GM12878 (cell line): ENCODE measurements around the gene MAEL. TPM values are rescaled to one million over a fixed set of nuclear protein-coding genes. Genes with fewer than 3 reads are reported as not detected.

Source experiments
- ATAC-seq: fragments of 200-7000 bp; cut with Tn5 transposase; 3 replicates; pipeline ENCODE4 v1.9.1; 2020; ENCODE audit warnings: mild to moderate bottlenecking, moderate library complexity
- BruUV-seq: library from RNA; stranded (reverse); fragments of 400-500 nt; replicated peaks from 2 replicates; lab custom pipeline; 2021; lab: Mats Ljungman, UMichigan
- CTCF ChIA-PET: fragments of 300-600 bp; sonication (Branson Sonifier 250); formaldehyde crosslinking; extraction: SDS; loops from one replicate; lab custom pipeline; 2021; ENCODE audit warnings: inconsistent platforms; lab: Yijun Ruan, JAX
- POLR2A ChIA-PET: fragments of 350-600 bp; formaldehyde crosslinking; extraction: SDS; loops from one replicate; lab custom pipeline; 2021; ENCODE audit warnings: inconsistent platforms; lab: Charles Lee
- RAD21 ChIA-PET: fragments of 300-600 bp; sonication (Branson Sonifier 250); formaldehyde crosslinking; loops from one replicate; lab custom pipeline; 2023; ENCODE audit warnings: antibody characterized with exemption; ENCODE audit not compliant: unreplicated experiment; lab: Charles Lee
- SMC1A ChIA-PET: fragments of 300-600 bp; sonication (Branson Sonifier 250); formaldehyde crosslinking; loops from one replicate; lab custom pipeline; 2023; ENCODE audit not compliant: unreplicated experiment, uncharacterized antibody; lab: Charles Lee
- DNase-seq: peaks from one replicate; pipeline ENCODE4 v3.0.0-alpha.2; 2011; ENCODE audit warnings: low read depth, low spot score
- FAIRE-seq: peaks from 3 replicates; lab custom pipeline; 2011; peaks lifted over from hg19 to GRCh38; lab: Jason Lieb, UNC
- H2AFZ ChIP-seq: 2 replicates; pipeline ENCODE4 v1.6.0; 2011; ENCODE audit warnings: low read depth, low read length, control low read depth; ENCODE audit not compliant: control insufficient read depth
- H3K27ac ChIP-seq: 2 replicates; pipeline ENCODE4 v1.5.1; 2011; ENCODE audit warnings: control low read depth; ENCODE audit not compliant: control insufficient read depth, insufficient read depth
- H3K27me3 ChIP-seq, 2 experiments: replicated peaks in 1 of 2; 2 replicates each; pipeline versions ENCODE4 v1.6.0 to v1.6.1; 2011; ENCODE audit warnings: low read length in 1 of 2; ENCODE audit not compliant: control insufficient read depth in 2 of 2, insufficient read depth in 2 of 2
- H3K36me3 ChIP-seq, 2 experiments: 2 replicates each; pipeline ENCODE4 v1.5.1; 2011; ENCODE audit warnings: low read length in 1 of 2; ENCODE audit not compliant: control insufficient read depth in 2 of 2, insufficient read depth in 2 of 2
- H3K4me1 ChIP-seq: 2 replicates; pipeline ENCODE4 v1.6.1; 2011; ENCODE audit warnings: mild to moderate bottlenecking, low read length, moderate library complexity, mixed read lengths; ENCODE audit not compliant: control insufficient read depth, insufficient read depth
- H3K4me2 ChIP-seq: 2 replicates; pipeline ENCODE4 v1.6.0; 2011; ENCODE audit warnings: control low read depth; ENCODE audit not compliant: control insufficient read depth, insufficient read depth
- H3K4me3 ChIP-seq: fragments of 200-600 bp; sonication (generic); 2 replicates; pipeline ENCODE4 v1.5.1; 2016
- H3K79me2 ChIP-seq: 2 replicates; pipeline ENCODE4 v1.6.0; 2011; ENCODE audit warnings: low read length; ENCODE audit not compliant: control insufficient read depth, insufficient read depth
- H3K9ac ChIP-seq: 2 replicates; pipeline ENCODE4 v1.8.0; 2011; ENCODE audit warnings: low read length, control low read depth, mixed read lengths; ENCODE audit not compliant: control insufficient read depth, insufficient read depth
- H3K9me3 ChIP-seq: replicated peaks from 3 replicates; pipeline ENCODE4 v1.5.1; 2011; ENCODE audit warnings: mild to moderate bottlenecking, low read length; ENCODE audit not compliant: control insufficient read depth, insufficient read depth
- H4K20me1 ChIP-seq: 2 replicates; pipeline ENCODE4 v1.6.0; 2011; ENCODE audit not compliant: control insufficient read depth, insufficient read depth
- CBX5 ChIP-seq: sonication (generic); IDR thresholded peaks from 2 replicates; pipeline ENCODE4 v1.6.1; 2016; ENCODE audit warnings: low read depth, moderate library complexity, mild to moderate bottlenecking, inconsistent platforms
- CREM ChIP-seq: IDR thresholded peaks from 2 replicates; pipeline ENCODE4 v1.6.1; 2014; ENCODE audit warnings: antibody characterized with exemption, low read depth
- FOS ChIP-seq: IDR thresholded peaks from 3 replicates; pipeline ENCODE4 v1.6.1; 2011; ENCODE audit warnings: borderline replicate concordance; ENCODE audit not compliant: insufficient read length; ENCODE audit errors: extremely low read depth
- HDAC2 ChIP-seq: fragments of 200-600 bp; sonication (generic); IDR thresholded peaks from 2 replicates; pipeline ENCODE4 v1.6.1; 2017
- HSF1 ChIP-seq: fragments of 150-350 bp; IDR thresholded peaks from 2 replicates; pipeline ENCODE4 v1.6.1; 2014; ENCODE audit warnings: mild to moderate bottlenecking, low read depth, low read length
- IRF4 ChIP-seq: IDR thresholded peaks from 2 replicates; pipeline ENCODE4 v1.6.1; 2011; ENCODE audit warnings: low read depth, low read length
- KDM1A ChIP-seq: fragments of 200-600 bp; sonication (generic); IDR thresholded peaks from 2 replicates; pipeline ENCODE4 v1.6.1; 2016; ENCODE audit warnings: borderline replicate concordance
- MEF2B ChIP-seq: fragments of 450-650 bp; IDR thresholded peaks from 2 replicates; pipeline ENCODE4 v1.6.1; 2018; ENCODE audit warnings: mild to moderate bottlenecking, moderate library complexity; ENCODE audit not compliant: partially characterized antibody, poor library complexity, severe bottlenecking
- MXI1 ChIP-seq: fragments of 150-350 bp; IDR thresholded peaks from 2 replicates; pipeline ENCODE4 v1.6.1; 2011; ENCODE audit warnings: low read depth, mild to moderate bottlenecking, inconsistent platforms, low read length, improper control_type of control experiment
- NFYB ChIP-seq: IDR thresholded peaks from 2 replicates; pipeline ENCODE4 v1.6.1; 2011; ENCODE audit warnings: low read depth, mild to moderate bottlenecking, low read length, improper control_type of control experiment, moderate library complexity; ENCODE audit not compliant: insufficient read depth
- PKNOX1 ChIP-seq: fragments of 450-650 bp; IDR thresholded peaks from 2 replicates; pipeline ENCODE4 v1.6.1; 2016; ENCODE audit warnings: mild to moderate bottlenecking
- RCOR1 ChIP-seq: conservative IDR thresholded peaks from 2 replicates; pipeline ENCODE4 v1.6.1; 2012; ENCODE audit warnings: low read depth, low read length, improper control_type of control experiment
- YBX1 ChIP-seq: fragments of 450-650 bp; IDR thresholded peaks from 2 replicates; pipeline ENCODE4 v1.6.1; 2016; ENCODE audit warnings: antibody characterized with exemption
- WGBS: methylation state at CpG from one replicate; pipeline ENCODE4 v1.1.6; 2016; ENCODE audit warnings: low lambda C conversion rate; ENCODE audit not compliant: insufficient replicate concordance, insufficient coverage; ENCODE audit errors: missing lambda C conversion rate; 5-methylcytosine and 5-hydroxymethylcytosine counted together
- in situ Hi-C: fragments of 300-500 bp; cut with MboI; formaldehyde crosslinking; loops from 9 replicates; pipeline ENCODE4 v1.14.3; 2018; ENCODE audit warnings: mixed read lengths
- intact Hi-C: fragments of 100-400 bp; cut with micrococcal nuclease; formaldehyde crosslinking; loops from one replicate; pipeline ENCODE4 v1.14.2; 2022; ENCODE audit not compliant: unreplicated experiment
- polyA plus RNA-seq, 11 experiments: library from polyadenylated mRNA; depleted of rRNA in 4 of 11; unstranded in 6 of 11; stranded (reverse) in 5 of 11; fragments of >200 nt; fragmentation: Nextera tagmentation in 4 of 11; fragmentation: Illumina TruSeq in 1 of 11; extraction: Ambion mirVana in 4 of 11; extraction: Trizol in 1 of 11; gene quantifications; 1 replicate in 1 of 11; 2 replicates in 10 of 11; pipeline versions ENCODE4 v1.2.1 to v1.2.3, GENCODE V29; 2011 to 2016; ENCODE audit warnings: inconsistent platforms in 2 of 11, missing spikeins in 2 of 11, low read depth in 1 of 11
- total RNA-seq, 4 experiments: library from RNA; depleted of rRNA in 3 of 4; stranded (reverse); fragments of >200 nt in 3 of 4; fragmentation: Illumina TruSeq in 1 of 4; extraction: Trizol in 1 of 4; gene quantifications; 2 replicates each; pipeline versions ENCODE4 v1.2.1 to v1.2.3, GENCODE V29; 2013 to 2021

MAEL gene
- total and polyA plus RNA-seq, 10 of the 15 experiments (the other 5 are each of a cell fraction or from before 2014, with no cell fraction given) = 0.10 to 0.43 (median 0.24) TPM; not detected in 2

- Histone ChIP-seq H3K4me2 (no peak overlapping the region), H3K4me1 (no peaks in the 10 kb centered on the region), H3K79me2 (no peaks in the 10 kb centered on the region), H4K20me1 (no peaks in the 10 kb centered on the region), H3K27ac (no peak overlapping the region), H3K36me3 (no peaks in the 10 kb centered on the region), H2AFZ (no peak overlapping the region), H3K9me3 (no peaks in the 10 kb centered on the region), H3K4me3 (no peak overlapping the region), H3K27me3 (no peaks in the 10 kb centered on the region), H3K9ac (no peak overlapping the region)
- ChIA-PET CTCF (interaction anchor here (0.6 kb wide), 1 partner anchor 32 kb away, joined by 4 read pairs; no protein-coding TSS in a partner anchor), SMC1A (interaction anchor here (0.8 kb wide), 1 partner anchor 50 kb away, joined by 3 read pairs; no protein-coding TSS in a partner anchor), RAD21 (no interaction called here), POLR2A (no interaction called here)
- ATAC-seq (no peak), DNase-seq (no peak), FAIRE-seq (no peak)
- TF ChIP-seq RCOR1 (no peak), CBX5 (no peak), MEF2B (no peak), IRF4 (no peak), MXI1 (no peak), PKNOX1 (no peak), YBX1 (no peak), HDAC2 (no peak), HSF1 (no peak), CREM (no peak), KDM1A (no peak), FOS (no peak), NFYB (no peak)
- in situ Hi-C loops (no loop called here), intact Hi-C loops (no loop called here)
- 15% methylated on average over 6 of the region's 6 CpGs for WGBS
- BruUV-seq = no TSS peak
Observed at GRCh38 chr1:167016100-167016750, 27.1 kb downstream of the MAEL start.
